Esophagus muscularis mucosa (tissue), 4 donors: ENCODE results near the gene KCTD1.

ENCODE experiments used
- CTCF ChIP-seq, 3 experiments: fragments of 200-600 bp in 2 of 3; fragments of 450-650 bp in 1 of 3; sonication (generic) in 2 of 3; IDR thresholded peaks; one replicate each; pipeline ENCODE4 v1.5.1; 2017 to 2019; ENCODE audit warnings: antibody characterized with exemption in 3 of 3, mild to moderate bottlenecking in 2 of 3, moderate library complexity in 1 of 3
- EP300 ChIP-seq: sonication (generic); formaldehyde crosslinking; IDR thresholded peaks from one replicate; pipeline ENCODE4 v1.6.1; 2017; ENCODE audit warnings: antibody characterized with exemption
- POLR2AphosphoS5 ChIP-seq, 2 donors: sonication (generic); formaldehyde crosslinking; IDR thresholded peaks; one replicate each; pipeline ENCODE4 v1.6.1; 2017; ENCODE audit warnings: antibody characterized with exemption in 2 of 2

GRCh38 chr18:26474542-26474941 is 73.8 kb downstream of the KCTD1 start:
- no peak for TF ChIP-seq CTCF (IDR thresholded peaks at IDR 0.05)
- no peak for TF ChIP-seq POLR2AphosphoS5 (IDR thresholded peaks at IDR 0.05)
- no peak for TF ChIP-seq EP300
